CD4-positive, alpha-beta T cell treated with Interferon alpha-2 for 1 hour (primary cell): ENCODE data around the gene TMEM240.
"Not testable (repeated sequence)": the region's sequence is repeated elsewhere in the genome, so short reads cannot be mapped to it uniquely, and the experiment has no call there.

Experiments used
- DNase-seq, 2 donors: peaks; one replicate each; pipeline ENCODE4 v3.0.0-alpha.2; 2020 to 2022

TMEM240 gene

DNA sequence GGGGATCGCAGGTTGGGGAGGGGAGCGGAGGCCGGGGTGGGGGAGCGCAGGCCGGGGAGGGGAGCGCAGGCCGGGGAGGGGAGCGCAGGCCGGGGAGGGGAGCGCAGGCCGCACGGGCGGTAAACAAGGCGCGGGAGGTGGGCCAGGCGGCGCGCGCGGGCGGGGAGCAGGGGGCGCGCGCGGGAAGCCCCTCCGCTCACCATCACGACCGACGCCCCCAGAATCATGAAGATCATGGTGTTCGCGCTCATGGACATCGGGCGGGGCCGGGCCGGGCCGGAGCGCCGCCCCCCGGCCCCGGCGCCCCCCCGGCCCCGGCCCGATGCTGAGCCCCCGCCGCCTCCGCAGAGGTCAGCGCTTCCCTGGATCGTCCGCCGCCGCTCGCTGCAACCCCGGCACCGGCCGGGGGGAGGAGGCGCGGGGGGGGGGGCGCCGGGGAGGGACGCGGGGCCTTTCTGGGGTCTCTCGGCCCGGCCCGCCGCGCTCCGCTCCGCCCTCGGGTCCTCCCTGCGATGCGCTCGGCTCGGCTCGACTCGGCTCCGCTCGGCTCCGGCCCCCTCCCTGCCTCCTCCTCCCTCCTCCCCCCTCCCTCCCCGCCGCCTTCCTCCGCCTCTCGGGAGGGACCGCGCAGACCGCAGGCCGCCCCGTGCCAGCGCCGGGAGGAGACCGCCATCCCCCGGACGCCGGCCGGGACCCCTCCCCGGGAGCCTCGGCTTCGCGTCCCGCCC is at the start of gene TMEM240:
TMEM240 (minus strand) TSS at position 535 of the 728 bp plus-strand sequence; CDS start at position 257, 278 bp downstream.
- peak; percentile 46 to 62 for DNase-seq

DNA sequence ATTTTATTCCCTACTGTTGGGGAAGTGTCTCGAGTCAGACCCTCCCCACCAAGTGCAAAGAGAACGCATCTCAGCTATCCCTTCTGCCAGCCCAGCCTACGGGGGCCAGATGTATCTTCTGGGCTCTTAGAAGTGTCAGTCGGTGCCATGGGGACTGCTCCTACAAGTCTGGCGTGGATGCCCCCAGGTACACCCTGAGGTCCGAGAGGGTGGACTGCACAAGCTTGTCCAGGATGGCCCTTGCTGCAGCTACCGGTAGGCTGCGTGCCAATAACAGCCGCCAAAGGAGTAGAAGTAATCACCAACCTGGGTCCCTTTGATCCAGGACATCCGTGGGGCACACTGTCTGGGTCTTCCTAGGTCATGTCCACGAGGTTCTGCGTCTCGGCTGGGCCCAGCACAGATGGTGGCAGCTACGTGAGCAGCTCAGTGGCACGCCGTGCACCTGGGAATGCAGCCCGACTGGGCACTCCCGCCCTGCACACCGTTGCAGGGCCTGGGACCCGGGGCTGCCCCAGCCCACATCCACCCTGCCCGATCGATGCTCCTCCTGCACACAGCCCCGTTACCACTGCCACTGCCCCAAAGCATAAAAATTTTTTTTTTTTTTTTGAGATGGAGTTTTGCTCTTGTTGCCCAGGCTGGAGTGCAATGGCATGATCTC is 43.1 kb upstream of the TMEM240 start:
- no peak for DNase-seq

DNA sequence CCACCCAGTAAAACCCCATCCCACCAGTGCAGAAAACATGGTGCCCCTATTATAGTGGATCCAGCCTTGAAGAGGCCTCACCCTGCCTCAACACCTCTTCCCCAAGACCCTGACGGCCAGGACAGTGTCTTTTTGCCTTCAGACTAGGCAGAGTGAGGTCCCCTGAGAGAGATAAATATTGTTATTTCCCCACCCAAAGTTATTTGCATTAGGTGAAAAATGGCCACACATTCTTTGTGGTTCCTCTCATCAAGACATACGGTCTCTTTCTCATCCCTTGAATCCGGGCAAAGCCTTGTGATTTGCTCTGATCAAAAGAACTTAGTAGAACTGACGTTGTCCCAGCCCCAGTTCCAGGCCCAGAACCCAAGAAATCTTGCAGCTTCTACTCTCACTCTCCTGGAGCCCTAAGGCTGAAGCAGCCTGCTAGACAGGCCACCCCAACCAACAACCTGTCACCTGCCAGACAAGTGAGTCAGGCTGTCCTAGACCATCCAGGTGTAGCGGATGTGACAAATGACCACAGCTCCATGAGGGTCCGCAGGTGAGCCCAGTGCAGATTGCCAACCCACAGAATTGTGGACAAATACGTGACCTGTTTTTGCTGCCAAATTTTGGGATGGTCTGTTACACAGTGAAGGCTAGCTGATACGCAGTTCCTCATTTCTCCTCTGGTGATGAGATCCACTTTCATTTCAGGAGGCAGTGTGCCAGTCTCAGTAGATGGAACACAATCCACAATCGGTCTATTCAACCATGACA is 42.3 kb upstream of the TMEM240 start:
- DNase-seq: no peak

DNA sequence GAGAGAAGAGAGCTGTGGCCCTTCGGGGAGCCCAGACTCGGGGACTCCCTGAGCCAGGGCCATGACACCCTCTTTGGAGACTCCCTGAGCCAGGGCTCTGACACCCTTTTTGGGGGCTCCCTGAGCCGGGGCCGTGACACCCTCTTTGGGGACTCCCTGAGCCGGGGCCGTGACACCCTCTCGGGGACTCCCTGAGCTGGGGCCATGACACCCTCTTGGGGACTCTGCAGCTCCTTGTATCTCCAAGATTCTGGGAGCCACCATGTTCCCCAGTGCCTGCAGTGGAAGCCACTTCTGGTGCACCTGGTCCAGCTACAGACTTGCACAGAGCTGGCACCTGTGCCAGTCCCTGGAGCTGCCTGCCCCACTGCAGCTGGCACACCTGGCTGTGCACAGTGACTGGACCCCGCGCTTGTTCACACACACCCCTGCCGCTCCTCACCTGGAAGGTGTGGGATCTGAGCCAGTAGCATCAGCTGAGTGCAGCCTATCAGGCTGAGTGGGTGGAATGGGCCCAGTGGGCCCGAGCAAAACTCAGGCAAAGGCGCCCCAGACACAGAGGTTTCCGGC is 38.0 kb upstream of the TMEM240 start:
- no peak for DNase-seq

DNA sequence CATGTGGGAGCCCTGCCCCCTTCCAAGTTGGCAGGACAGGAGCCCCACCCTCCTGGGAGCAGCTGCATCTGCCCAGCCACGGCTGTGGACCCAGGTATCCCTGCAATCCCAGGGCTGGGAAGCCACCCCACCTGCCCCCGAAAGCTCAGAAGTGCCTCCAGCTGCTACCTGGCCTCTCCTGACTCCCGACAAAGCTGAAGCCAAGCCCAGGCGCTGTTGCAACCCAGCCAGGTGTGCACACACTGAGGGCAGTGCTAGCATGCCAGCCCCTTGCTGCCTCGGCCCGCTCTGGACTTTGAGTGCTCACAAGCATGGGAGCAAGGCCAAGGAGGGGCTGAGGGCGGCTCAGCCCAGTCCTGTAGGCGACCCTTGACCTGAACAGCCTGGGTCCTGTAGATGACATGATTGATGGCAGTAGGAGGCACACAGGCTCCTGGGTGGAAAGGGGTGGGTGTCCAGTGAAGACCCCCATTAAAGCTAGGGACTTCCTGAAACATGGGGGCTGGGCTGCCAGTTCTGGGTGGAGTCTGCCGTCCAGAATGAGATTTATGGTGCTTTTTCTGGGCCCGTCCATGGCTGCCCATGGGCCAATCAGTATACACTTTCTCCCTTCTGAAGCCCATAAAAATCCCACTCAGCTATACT is 37.1 kb upstream of the TMEM240 start:
- DNase-seq: no peak

DNA sequence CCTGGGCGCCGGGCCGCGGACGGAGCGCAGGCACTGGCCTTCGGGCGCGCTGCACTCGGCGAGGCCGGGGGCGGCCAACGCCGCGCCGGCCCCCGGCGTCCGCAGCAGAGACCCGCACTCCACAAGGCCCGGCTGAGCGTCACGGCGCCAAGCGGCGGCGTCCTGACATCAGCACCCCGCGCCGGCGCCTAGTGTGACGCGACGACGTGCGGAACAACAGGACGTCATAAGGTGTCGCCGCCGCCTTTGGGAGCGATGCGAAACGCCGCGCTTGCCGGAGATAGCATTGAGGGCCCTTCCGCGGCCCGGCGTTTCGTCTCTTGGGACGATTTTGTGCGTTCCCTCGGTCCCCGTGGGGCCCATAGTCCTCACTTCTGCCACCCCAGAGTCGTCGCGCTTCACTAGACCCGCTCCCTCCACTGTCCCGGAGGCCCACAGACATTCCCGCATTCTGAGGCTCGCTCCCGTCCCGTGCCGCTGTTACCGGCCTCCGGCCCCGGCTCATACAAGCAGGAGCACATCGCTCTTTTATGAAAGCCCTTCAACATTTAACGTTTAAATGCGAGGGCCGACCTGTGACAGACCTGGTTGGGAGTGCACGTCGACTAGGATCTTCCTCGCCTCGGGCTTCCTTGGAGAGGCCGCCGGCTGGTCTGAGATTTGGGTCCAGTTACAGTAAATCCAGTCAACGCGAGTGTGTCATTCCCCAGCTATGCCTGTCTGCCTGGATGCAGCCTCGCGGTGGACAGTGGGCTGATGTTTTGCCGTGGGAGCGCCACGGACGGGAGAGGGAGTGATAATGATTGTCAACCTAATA is 34.5 kb upstream of the TMEM240 start, which contains the start of gene SSU72:
SSU72 (minus strand) TSS at position 143 of the 817 bp plus-strand sequence. CDS start 306 bp downstream, outside the sequence.
- DNase-seq: peak; percentile 90 to 94

DNA sequence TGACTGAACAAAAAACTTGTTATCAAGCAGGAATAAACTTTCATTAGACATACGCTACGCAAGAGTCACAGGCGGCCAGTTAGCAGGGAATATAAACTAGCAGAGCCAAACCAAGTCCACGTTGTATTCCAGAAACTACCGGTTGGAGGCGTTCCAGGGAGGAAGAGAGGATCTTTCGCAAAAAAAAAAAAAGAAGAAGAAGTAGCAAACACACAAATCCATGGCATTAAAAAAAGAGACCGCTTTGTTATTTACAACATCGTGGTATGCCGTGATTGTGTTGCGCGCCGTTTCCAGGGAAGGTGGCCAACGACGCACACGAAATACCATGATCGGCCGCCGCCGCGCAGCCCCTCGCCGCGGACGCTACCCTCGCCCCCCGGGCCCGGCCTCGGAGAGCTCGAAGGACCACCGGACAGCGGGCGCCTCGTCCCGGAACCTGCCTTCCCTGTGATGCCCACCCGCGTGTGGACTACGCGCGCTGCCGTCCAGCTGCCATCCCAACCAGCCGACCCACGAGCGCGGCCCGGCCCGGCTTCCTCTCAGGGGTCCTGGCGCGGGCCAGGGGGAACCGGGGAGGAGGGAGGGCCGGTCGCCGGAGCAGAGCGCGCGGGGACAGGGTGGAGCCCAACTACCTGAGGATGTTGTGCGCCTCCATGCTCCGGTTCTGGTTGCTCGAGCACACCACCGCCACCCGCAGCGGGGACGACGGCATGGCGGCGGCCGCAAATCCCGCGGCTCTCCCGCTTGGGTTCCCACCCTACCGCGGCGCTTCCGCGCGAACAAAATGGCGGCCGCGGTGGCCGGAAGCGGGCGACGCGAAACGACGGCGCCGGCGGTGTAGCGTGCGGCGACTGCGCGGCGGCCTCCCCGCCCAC is 33.7 kb upstream of the TMEM240 start:
- DNase-seq: peak; percentile 68 to 83

DNA sequence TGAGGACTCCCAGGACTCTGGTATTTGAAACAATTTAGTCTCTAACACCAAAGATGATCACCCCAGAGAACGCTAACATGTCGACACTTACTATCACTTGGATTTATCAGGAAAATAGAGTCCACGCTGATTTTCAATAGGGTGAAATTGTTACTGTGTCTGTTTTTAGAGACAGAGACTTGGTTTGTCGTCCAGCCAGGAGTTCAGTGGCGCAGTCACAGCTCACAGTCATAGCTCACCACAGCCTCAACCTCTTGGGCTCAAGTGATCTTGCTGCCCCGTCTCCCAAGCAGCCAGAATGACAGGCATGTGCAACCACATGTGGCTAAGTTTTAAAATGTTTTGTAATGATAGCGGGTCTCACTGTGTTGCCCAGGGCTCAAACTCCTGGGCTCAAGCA is 28.9 kb upstream of the TMEM240 start:
- no peak for DNase-seq

DNA sequence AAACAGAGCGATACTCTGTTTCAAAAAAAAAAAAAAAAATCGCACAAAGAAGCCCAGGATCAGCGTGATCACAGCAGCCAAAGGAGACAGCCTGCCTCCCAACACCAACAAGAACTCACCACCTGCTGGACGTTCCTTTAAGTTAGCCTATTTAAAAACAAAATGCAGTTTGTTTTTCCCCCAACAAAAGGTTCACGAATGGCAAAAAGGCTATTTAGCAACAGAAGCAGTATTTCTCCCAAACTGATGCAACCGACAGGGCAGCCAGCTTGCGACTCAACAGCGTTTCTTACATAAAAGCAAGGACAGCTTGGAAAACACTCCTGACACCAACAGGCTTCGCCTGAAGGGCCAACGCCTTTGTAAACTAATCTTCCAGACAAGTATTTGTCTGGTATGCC is 27.5 kb upstream of the TMEM240 start:
- DNase-seq: no peak

DNA sequence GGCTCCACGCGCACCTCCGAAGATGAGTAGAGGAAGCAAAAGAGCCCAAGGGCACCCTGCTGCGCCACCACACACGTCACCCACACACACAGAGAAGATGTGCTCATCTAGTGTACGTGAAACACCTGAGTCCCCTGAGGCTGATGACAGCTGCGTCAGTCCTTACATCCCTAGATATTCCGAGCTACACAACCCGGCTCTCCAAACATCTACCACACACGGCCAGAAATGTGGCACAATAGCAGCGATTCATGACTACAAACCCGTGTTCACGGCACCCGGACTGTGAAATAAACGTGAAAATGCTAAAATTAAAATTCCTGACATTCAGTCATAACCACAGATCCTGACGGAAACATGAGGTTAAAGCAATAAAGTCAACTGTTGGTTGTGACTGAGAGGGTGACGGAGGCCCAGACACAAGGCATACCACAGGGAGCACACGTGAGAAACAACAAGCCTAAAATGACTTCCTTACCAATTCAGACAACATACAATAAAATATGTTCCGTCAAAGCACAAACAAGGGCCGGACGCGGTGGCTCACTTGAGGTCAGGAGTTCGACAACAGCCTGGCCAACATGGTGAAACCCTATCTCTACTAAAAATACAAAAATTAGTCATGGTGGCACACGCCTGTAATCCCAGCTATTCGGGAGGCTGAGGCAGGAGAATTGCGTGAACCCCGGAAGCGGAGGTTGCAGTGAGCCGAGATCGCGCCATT is 26.9 kb upstream of the TMEM240 start:
- no peak for DNase-seq

DNA sequence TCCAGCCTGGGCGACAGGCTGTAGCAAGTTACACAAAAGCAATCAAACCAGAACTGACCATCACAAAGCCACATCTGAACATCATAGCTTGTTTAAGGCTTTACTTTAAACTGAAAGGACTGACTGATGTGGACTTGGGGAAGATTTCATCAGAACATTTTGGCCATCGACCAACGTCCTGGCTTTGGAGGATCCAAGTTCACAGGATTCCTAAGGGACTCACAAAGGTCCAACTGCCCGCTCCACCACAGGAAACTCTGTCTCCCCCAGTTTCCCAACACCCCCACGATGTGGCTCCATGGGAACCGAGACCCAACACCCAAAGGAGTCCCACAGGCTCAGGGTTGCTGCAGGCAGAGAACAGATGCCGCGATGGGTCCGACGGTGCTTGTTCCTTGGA is 24.9 kb upstream of the TMEM240 start:
- DNase-seq: no peak

DNA sequence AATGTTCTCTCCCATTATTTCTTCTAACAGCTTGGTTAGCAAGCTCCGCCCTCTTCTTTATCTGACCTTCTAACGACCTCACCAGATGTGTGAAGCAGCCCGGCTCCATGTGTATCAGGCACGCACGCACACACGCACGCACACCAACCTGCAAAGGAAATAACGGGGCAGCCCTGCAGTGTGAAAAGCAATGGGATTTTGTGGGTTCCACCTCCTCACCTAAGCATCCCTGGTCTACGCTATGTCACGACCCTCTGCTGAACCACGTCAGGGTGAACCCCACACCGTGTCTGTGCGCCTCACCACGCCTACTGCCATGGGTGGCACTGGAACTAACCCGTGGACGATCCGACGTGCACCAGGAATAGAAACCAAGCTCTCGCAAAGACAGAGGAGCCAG is 23.8 kb upstream of the TMEM240 start:
- no peak for DNase-seq

DNA sequence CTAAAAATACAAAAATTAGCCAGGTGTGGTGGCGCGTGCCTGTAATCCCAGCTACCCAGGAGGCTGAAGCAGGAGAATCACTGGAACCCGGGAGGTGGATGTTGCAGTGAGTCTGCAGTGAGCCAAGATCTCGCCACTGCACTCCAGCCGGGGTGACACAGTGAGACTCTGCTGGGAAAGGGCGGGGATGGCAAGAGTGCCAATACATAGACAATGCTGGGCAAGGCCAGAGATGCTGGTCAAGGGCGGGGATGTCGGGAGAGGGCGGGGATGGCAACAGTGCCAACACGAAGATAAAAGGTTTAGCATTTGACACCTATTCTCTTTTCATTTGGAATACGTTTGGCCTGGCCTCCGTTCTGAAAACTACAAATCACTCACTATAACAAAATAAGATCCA is 23.3 kb upstream of the TMEM240 start:
- no peak for DNase-seq

DNA sequence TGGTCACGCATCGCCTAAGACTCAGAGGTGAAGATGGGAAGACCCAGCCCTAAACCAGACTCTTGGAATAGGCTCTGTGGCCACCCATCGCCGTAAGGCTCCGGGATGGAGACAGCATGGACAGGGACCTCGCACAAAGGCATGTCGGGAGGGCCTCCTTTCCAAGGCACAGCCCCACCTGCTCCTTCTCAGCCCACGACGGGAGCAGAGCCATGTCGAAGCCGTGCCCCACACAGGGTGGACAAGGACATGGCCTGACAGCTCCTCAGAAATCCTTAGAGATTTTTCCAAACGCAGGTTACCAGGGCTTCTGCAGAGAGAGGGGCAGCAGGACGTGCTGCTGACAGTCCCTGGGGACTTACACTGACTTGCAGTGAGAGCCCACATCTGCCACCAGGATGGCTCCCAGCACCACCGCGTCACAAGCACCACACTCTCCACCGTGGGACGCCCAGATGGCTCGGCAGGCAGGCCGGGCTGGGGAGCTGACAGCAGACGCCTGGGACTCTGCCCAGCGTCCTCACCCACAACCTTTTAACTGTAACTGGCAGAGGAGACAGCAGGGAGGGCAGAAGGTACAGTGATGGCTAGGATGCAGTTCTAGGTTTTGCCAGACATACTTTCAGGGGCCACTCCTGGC is 22.3 kb upstream of the TMEM240 start:
- no peak for DNase-seq

DNA sequence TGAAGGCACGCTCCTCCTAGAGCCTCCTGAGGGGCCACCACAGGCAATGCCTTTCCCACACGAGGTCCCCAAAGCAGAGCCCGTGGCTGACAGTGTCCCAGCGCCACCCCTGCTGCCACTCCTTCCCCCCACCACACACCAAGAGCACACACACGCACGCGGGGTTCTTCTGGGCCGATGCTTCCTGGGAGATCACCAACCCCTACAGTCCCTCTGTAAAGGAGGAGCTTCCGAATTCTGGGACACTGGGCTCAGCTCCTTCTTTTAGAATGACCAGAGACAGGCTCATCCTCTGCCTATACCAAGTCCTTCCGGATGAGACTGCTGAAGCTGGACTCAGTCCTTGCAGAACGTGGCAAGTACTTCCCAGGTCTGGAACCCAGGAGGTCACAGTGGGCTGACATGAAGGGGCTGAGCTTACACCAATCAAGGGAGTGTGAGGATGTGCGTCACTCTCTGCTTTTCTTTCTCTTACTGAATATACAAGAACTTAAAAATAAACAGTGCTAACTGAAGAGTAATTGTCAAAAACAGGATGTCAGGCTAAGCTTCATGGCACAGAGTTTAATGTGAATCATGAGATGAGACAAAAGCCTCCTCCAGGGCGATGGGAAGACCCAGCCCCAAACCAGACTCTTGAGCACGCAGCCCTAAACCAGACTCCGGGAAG is 21.5 kb upstream of the TMEM240 start:
- no peak for DNase-seq

DNA sequence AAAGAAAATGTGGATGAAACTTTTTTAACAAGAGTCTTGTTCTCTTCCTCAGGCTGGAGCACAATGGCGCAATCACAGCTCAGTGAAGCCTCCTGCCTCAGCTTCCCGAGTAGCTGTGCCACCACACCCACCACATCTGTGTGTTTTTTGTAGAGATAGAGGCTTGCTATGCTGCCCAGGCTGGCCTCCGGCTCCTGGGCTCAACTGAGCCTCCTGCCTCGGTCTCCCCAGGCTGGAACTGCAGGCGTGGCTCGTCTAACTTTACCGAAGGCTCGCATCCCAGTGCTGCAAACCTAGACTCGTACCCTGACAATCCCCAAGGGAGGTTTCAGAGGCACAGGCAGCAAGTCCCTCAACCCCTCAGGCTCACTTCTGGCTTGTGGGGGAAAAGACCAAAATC is 19.8 kb upstream of the TMEM240 start:
- DNase-seq: no peak

DNA sequence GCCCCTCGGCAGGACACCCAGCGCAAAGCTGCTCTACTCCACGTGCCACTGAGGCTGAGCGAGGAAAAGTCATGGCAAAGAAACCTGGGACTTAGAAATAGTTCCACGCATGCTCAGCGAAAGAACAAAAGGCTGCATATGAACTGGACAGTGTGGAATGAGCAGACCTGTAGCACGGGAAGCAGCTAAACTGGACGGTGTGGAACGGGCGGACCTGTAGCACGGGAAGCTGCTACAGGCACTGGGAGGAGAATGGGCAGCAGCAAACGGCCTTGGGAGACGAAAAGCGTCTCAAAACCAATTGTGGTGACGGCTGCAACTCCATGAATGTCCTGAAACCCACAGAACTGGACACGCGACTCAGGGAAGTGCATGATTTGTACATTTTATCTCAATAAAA is 18.6 kb upstream of the TMEM240 start:
- no peak for DNase-seq

DNA sequence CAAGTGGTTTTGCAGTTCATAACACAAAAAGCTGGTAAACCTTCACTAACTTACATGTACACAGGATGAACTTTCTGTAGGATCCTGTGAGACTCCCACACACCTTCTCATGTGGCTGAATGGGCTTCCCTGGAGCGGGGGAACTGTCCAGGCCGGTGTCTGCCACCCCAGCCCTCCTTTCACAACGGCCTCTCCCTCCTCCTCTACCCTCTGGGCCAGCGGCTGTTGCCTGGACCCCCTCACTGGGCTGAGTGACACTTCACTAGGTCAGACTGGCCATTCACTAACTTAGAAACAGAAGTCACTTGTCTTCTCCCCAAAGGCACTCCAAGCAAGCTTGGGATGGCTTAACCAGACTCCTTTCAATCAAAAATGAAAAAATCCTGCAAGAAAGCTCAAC is 18.2 kb upstream of the TMEM240 start:
- DNase-seq: no peak

DNA sequence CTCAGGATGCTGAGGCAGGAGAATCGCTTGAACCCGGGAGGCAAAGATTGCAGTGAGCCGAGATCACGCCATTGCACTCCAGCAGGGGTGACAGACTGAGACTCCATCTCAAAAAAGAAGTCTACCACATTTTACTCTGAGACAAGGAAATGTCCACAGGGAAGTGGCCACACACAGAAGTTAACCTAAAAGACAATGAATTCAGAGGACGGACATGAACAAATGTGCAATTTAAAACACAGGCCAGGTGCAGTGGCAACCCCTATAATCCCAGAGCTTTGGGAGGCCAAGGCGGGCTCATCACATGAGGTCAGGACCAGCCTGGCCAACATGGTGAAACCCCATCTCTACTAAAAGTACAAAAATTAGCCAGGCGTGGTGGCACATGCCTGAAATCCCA is 17.3 kb upstream of the TMEM240 start:
- DNase-seq: not testable (repeated sequence)
